WTC11 (cell line): ENCODE data around the gene MIPOL1.

Source experiments
- CTCF ChIP-seq: fragments of 200-600 bp; IDR thresholded peaks from 2 replicates; pipeline ENCODE4 v1.8.0; 2022; ENCODE audit warnings: antibody characterized with exemption
- NFE2L1 ChIP-seq: sonication (generic); formaldehyde crosslinking; IDR thresholded peaks from 2 replicates; pipeline ENCODE4 v1.8.1; 2023; ENCODE audit warnings: missing genetic modification reagents
- TCF7 ChIP-seq: sonication (generic); formaldehyde crosslinking; IDR thresholded peaks from 2 replicates; pipeline ENCODE4 v1.8.0; 2022; ENCODE audit warnings: mild to moderate bottlenecking, low read depth, missing genetic modification reagents, moderate library complexity

- TF ChIP-seq CTCF (no peak), TCF7 (CRISPR knock-in tag) (no peak), NFE2L1 (CRISPR knock-in tag) (no peak)
Measured at GRCh38 chr14:37329189-37330001, 131.7 kb downstream of the MIPOL1 start.
